ENCODE measurements around the gene NBAS.

Gene NBAS

GRCh38 chr2:15348636-15349035 lies 212.5 kb downstream of the NBAS start:
- Histone ChIP-seq H3K36me3 (replicated peaks; ENCODE audit: low read depth, low read length) (peaks cover 3% of the 10 kb centered on the region), H3K9ac (ENCODE audit: low read length) (no peak overlapping the region), H3K4me3 (ENCODE audit: low read length) (no peak overlapping the region), H3K27ac (ENCODE audit: low read length) (no peak overlapping the region), H2AFZ (ENCODE audit: low read depth, low read length) (no peak overlapping the region), H3K79me2 (ENCODE audit: low read length) (no peaks in the 10 kb centered on the region), H3K9me3 (ENCODE audit: insufficient read depth, low read length) (no peaks in the 10 kb centered on the region), H3K4me2 (ENCODE audit: low read length) (no peak overlapping the region), H3K27me3 (ENCODE audit: low read depth, low read length) (no peaks in the 10 kb centered on the region), H4K20me1 (ENCODE audit: insufficient read depth, low read length) (no peaks in the 10 kb centered on the region), H3K4me1 (ENCODE audit: low read length) (no peaks in the 10 kb centered on the region)
- TF ChIP-seq CTCF (IDR thresholded peaks at IDR 0.05; ENCODE audit: low read depth, low read length) = no peak

- no peaks in the 10 kb centered on the region for H3K27me3 ChIP-seq (ENCODE audit: low read depth, low read length)
- no peak overlapping the region for H3K4me2 ChIP-seq (ENCODE audit: low read length)
- no peaks in the 10 kb centered on the region for H4K20me1 ChIP-seq (ENCODE audit: insufficient read depth, low read length)
- H3K79me2 ChIP-seq (ENCODE audit: low read length) = no peaks in the 10 kb centered on the region
- H2AFZ ChIP-seq (ENCODE audit: low read depth, low read length) = no peak overlapping the region
- H3K4me3 ChIP-seq (ENCODE audit: low read length) = no peak overlapping the region
- TF ChIP-seq EZH2phosphoT487 (IDR thresholded peaks at IDR 0.05; ENCODE audit: low read depth) (no peak), CTCF (IDR thresholded peaks at IDR 0.05; ENCODE audit: low read depth, low read length) (no peak)
- no peaks in the 10 kb centered on the region for H3K4me1 ChIP-seq (ENCODE audit: low read length)
- no peak overlapping the region for H3K27ac ChIP-seq (ENCODE audit: low read length)
- H3K36me3 ChIP-seq (replicated peaks; ENCODE audit: low read depth, low read length) = no peaks in the 10 kb centered on the region
- no peak overlapping the region for H3K9ac ChIP-seq (ENCODE audit: low read length)
- no peaks in the 10 kb centered on the region for H3K9me3 ChIP-seq (ENCODE audit: insufficient read depth, low read length)
Measured at GRCh38 chr2:15348045-15348444, 213.1 kb downstream of the NBAS start.

GRCh38 chr2:15346624-15347023 lies 214.5 kb downstream of the NBAS start:
- Histone ChIP-seq H4K20me1 (ENCODE audit: insufficient read depth, low read length) (no peaks in the 10 kb centered on the region), H3K9me3 (ENCODE audit: insufficient read depth, low read length) (no peaks in the 10 kb centered on the region), H3K36me3 (replicated peaks; ENCODE audit: low read depth, low read length) (no peaks in the 10 kb centered on the region), H3K27ac (ENCODE audit: low read length) (no peak overlapping the region), H3K4me3 (ENCODE audit: low read length) (no peak overlapping the region), H3K4me1 (ENCODE audit: low read length) (no peaks in the 10 kb centered on the region), H2AFZ (ENCODE audit: low read depth, low read length) (no peak overlapping the region), H3K79me2 (ENCODE audit: low read length) (no peaks in the 10 kb centered on the region), H3K4me2 (ENCODE audit: low read length) (no peak overlapping the region), H3K27me3 (ENCODE audit: low read depth, low read length) (no peaks in the 10 kb centered on the region), H3K9ac (ENCODE audit: low read length) (no peak overlapping the region)
- TF ChIP-seq CTCF (IDR thresholded peaks at IDR 0.05; ENCODE audit: low read depth, low read length) (no peak), EZH2phosphoT487 (IDR thresholded peaks at IDR 0.05; ENCODE audit: low read depth) (no peak)

- Histone ChIP-seq H4K20me1 (ENCODE audit: insufficient read depth, low read length) (no peaks in the 10 kb centered on the region), H3K4me3 (ENCODE audit: low read length) (no peak overlapping the region), H3K79me2 (ENCODE audit: low read length) (no peaks in the 10 kb centered on the region), H3K9ac (ENCODE audit: low read length) (no peak overlapping the region), H3K27me3 (ENCODE audit: low read depth, low read length) (no peaks in the 10 kb centered on the region), H3K9me3 (ENCODE audit: insufficient read depth, low read length) (no peaks in the 10 kb centered on the region), H3K36me3 (replicated peaks; ENCODE audit: low read depth, low read length) (no peaks in the 10 kb centered on the region), H3K4me2 (ENCODE audit: low read length) (no peak overlapping the region), H2AFZ (ENCODE audit: low read depth, low read length) (no peak overlapping the region), H3K27ac (ENCODE audit: low read length) (no peak overlapping the region), H3K4me1 (ENCODE audit: low read length) (no peaks in the 10 kb centered on the region)
- TF ChIP-seq EZH2phosphoT487 (IDR thresholded peaks at IDR 0.05; ENCODE audit: low read depth) (no peak), CTCF (IDR thresholded peaks at IDR 0.05; ENCODE audit: low read depth, low read length) (no peak)
Measured at GRCh38 chr2:15337996-15338666, 223.0 kb downstream of the NBAS start.
